K562 (cell line): Measurements from ENCODE around the gene FLT1. TPM values are rescaled to one million over a fixed set of nuclear protein-coding genes. Genes with fewer than 3 reads are reported as not detected.

Source experiments
- ATAC-seq: fragments of 200-7000 bp; cut with Tn5 transposase; 3 replicates; pipeline ENCODE4 v1.9.1; 2020; ENCODE audit warnings: moderate library complexity
- BruUV-seq: library from RNA; stranded (reverse); fragments of 400-500 nt; replicated peaks from 2 replicates; lab custom pipeline; 2021; lab: Mats Ljungman, UMichigan
- CTCF ChIA-PET: fragments of 300-600 bp; formaldehyde crosslinking; extraction: SDS; loops from one replicate; lab custom pipeline; 2021; ENCODE audit warnings: low intra/inter-chr PET ratio; lab: Yijun Ruan, JAX
- POLR2A ChIA-PET: fragments of 300-600, 350-650 bp; sonication (Branson Sonifier 250); formaldehyde crosslinking; extraction: SDS; loops from one replicate; lab custom pipeline; 2021; ENCODE audit warnings: antibody characterized with exemption, inconsistent platforms; lab: Yijun Ruan, JAX
- DNase-seq, 4 experiments: peaks; one replicate each; pipeline versions ENCODE4 v3.0.0 to v3.0.0-alpha.2; 2011 to 2018; ENCODE audit warnings: low spot score in 3 of 4, mixed read lengths in 3 of 4; ENCODE audit errors: extremely low read depth in 1 of 4
- FAIRE-seq: peaks from 2 replicates; lab custom pipeline; 2011; peaks lifted over from hg19 to GRCh38; lab: Jason Lieb, UNC
- H2AFZ ChIP-seq: 2 replicates; pipeline ENCODE4 v1.6.0; 2011; ENCODE audit warnings: low read depth, low read length, control low read depth, inconsistent platforms
- H3K27ac ChIP-seq: fragments of 200-600 bp; 3 replicates; pipeline ENCODE4 v1.8.0; 2011; ENCODE audit warnings: low read depth, mild to moderate bottlenecking, control low read depth, inconsistent platforms, low read length, moderate library complexity, mixed read lengths; ENCODE audit errors: extremely low read depth
- H3K27me3 ChIP-seq, 2 experiments: fragments of 300-600 bp in 1 of 2; 2 replicates in 1 of 2; 3 replicates in 1 of 2; pipeline versions ENCODE4 v1.6.0 to v1.8.0; 2011; ENCODE audit warnings: inconsistent platforms in 2 of 2, low read length in 2 of 2, mild to moderate bottlenecking in 1 of 2, mixed read lengths in 1 of 2, moderate library complexity in 1 of 2; ENCODE audit not compliant: control insufficient read depth in 2 of 2, insufficient read depth in 2 of 2
- H3K36me3 ChIP-seq: fragments of 300-600 bp; 3 replicates; pipeline ENCODE4 v1.8.0; 2011; ENCODE audit warnings: mild to moderate bottlenecking, low read length, inconsistent platforms; ENCODE audit not compliant: control insufficient read depth, insufficient read depth
- H3K4me1 ChIP-seq, 2 experiments: fragments of 200-600 bp in 1 of 2; replicated peaks in 1 of 2; 2 replicates in 1 of 2; 3 replicates in 1 of 2; pipeline versions ENCODE4 v1.5.1 to v1.8.0; 2011; ENCODE audit warnings: inconsistent platforms in 2 of 2, low read length in 2 of 2, mild to moderate bottlenecking in 1 of 2, mixed read lengths in 1 of 2, moderate library complexity in 1 of 2; ENCODE audit not compliant: control insufficient read depth in 2 of 2, insufficient read depth in 2 of 2
- H3K4me2 ChIP-seq: 2 replicates; pipeline ENCODE4 v1.6.1; 2011; ENCODE audit warnings: low read length, control low read depth, inconsistent platforms, mixed read lengths; ENCODE audit not compliant: insufficient read depth
- H3K4me3 ChIP-seq: fragments of 200-600 bp; sonication (generic), shearing (Covaris generic); 2 replicates; pipeline ENCODE4 v1.5.1; 2016; ENCODE audit warnings: control low read depth, inconsistent platforms
- H3K79me2 ChIP-seq: fragments of 200-600 bp; 3 replicates; pipeline ENCODE4 v1.8.0; 2011; ENCODE audit warnings: low read length, inconsistent platforms; ENCODE audit not compliant: control insufficient read depth, insufficient read depth
- H3K9ac ChIP-seq, 2 experiments: 2 replicates each; pipeline versions ENCODE4 v1.6.0 to v1.6.1; 2011; ENCODE audit warnings: low read depth in 2 of 2, low read length in 2 of 2, control low read depth in 1 of 2, inconsistent platforms in 1 of 2, mild to moderate bottlenecking in 1 of 2, mixed read lengths in 1 of 2; ENCODE audit not compliant: insufficient read depth in 1 of 2
- H3K9me1 ChIP-seq: one replicate; pipeline ENCODE4 v1.6.0; 2011; ENCODE audit warnings: inconsistent platforms, mild to moderate bottlenecking, low read length, moderate library complexity; ENCODE audit not compliant: control insufficient read depth, insufficient read depth
- H3K9me3 ChIP-seq: replicated peaks from 2 replicates; pipeline ENCODE4 v1.5.1; 2011; ENCODE audit warnings: low read depth, low read length, inconsistent platforms; ENCODE audit not compliant: control insufficient read depth, insufficient read depth
- H4K20me1 ChIP-seq: replicated peaks from 2 replicates; pipeline ENCODE4 v1.6.1; 2011; ENCODE audit warnings: low read length, inconsistent platforms, mixed read lengths; ENCODE audit not compliant: control insufficient read depth, insufficient read depth
- CBX1 ChIP-seq: sonication (generic); IDR thresholded peaks from 2 replicates; pipeline ENCODE4 v1.6.1; 2016; ENCODE audit warnings: antibody characterized with exemption, low read depth, mild to moderate bottlenecking
- CREB1 ChIP-seq, 2 experiments: sonication (generic) in 1 of 2; formaldehyde crosslinking in 1 of 2; IDR thresholded peaks; 2 replicates each; pipeline versions ENCODE4 v1.6.1 to v1.8.0; 2012 to 2022; ENCODE audit warnings: inconsistent platforms in 1 of 2, mild to moderate bottlenecking in 1 of 2, missing genetic modification reagents in 1 of 2, moderate library complexity in 1 of 2
- CREBBP ChIP-seq: IDR thresholded peaks from one replicate; pipeline ENCODE4 v1.6.1; 2012; ENCODE audit warnings: low read depth, mild to moderate bottlenecking, control low read depth, inconsistent platforms, low read length
- DIDO1 ChIP-seq: fragments of 450-650 bp; IDR thresholded peaks from 2 replicates; pipeline ENCODE4 v1.6.1; 2016; ENCODE audit warnings: low read depth, missing biosample characterization, missing genetic modification characterization
- POU5F1 ChIP-seq: fragments of 150-350 bp; IDR thresholded peaks from 2 replicates; pipeline ENCODE4 v1.6.1; 2014; ENCODE audit warnings: borderline replicate concordance, low read length, low read depth, mild to moderate bottlenecking; ENCODE audit not compliant: partially characterized antibody
- SP1 ChIP-seq: sonication (generic); formaldehyde crosslinking; IDR thresholded peaks from 2 replicates; pipeline ENCODE4 v1.8.1; 2022; ENCODE audit warnings: mild to moderate bottlenecking, missing genetic modification reagents
- TEAD4 ChIP-seq, 2 experiments: sonication (generic) in 1 of 2; formaldehyde crosslinking in 1 of 2; IDR thresholded peaks; 2 replicates each; pipeline versions ENCODE4 v1.6.1 to v1.8.0; 2012 to 2022; ENCODE audit warnings: borderline replicate concordance in 1 of 2, inconsistent platforms in 1 of 2, low read length in 1 of 2, mild to moderate bottlenecking in 1 of 2, missing genetic modification reagents in 1 of 2
- ZNF263 ChIP-seq: sonication (generic); formaldehyde crosslinking; IDR thresholded peaks from 2 replicates; pipeline ENCODE4 v1.8.0; 2022; ENCODE audit warnings: mild to moderate bottlenecking, missing genetic modification reagents, borderline replicate concordance
- ZNF277 ChIP-seq: fragments of 250-450 bp; sonication (Bioruptor Pico); IDR thresholded peaks from 2 replicates; pipeline ENCODE4 v1.8.0; 2022; ENCODE audit warnings: inconsistent platforms, mild to moderate bottlenecking, moderate library complexity, borderline replicate concordance
- ZNF512 ChIP-seq: IDR thresholded peaks from 2 replicates; pipeline ENCODE4 v1.6.1; 2016; ENCODE audit warnings: missing genetic modification characterization, missing compliant biosample characterization
- ZNF707 ChIP-seq: fragments of 250-450 bp; sonication (Bioruptor Pico); conservative IDR thresholded peaks from 2 replicates; pipeline ENCODE4 v1.8.0; 2022; ENCODE audit warnings: inconsistent platforms, mild to moderate bottlenecking, moderate library complexity
- WGBS: fragments of 100-300 bp; shearing (Covaris generic); methylation state at CpG from one replicate; pipeline ENCODE4 v1.1.6; 2016; ENCODE audit warnings: low coverage, mixed read lengths; ENCODE audit not compliant: insufficient coverage; ENCODE audit errors: missing lambda C conversion rate; 5-methylcytosine and 5-hydroxymethylcytosine counted together
- in situ Hi-C: fragments of 300-500 bp; cut with MboI; formaldehyde crosslinking; loops from 4 replicates; pipeline ENCODE4 v1.15.0; 2018; ENCODE audit warnings: inconsistent platforms, mixed read lengths
- intact Hi-C: fragments of 100-400 bp; cut with micrococcal nuclease; formaldehyde crosslinking; loops from 2 replicates; pipeline ENCODE4 v1.14.2; 2022
- polyA plus RNA-seq, 8 experiments: library from polyadenylated mRNA; depleted of rRNA in 4 of 8; stranded (reverse) in 5 of 8; unstranded in 3 of 8; fragments of >200 nt; fragmentation: Nextera tagmentation in 2 of 8; fragmentation: Illumina TruSeq in 1 of 8; extraction: Ambion mirVana in 2 of 8; extraction: Trizol in 1 of 8; gene quantifications; 2 replicates each; pipeline versions ENCODE4 v1.2.1 to v1.2.3, GENCODE V29; 2011 to 2014; ENCODE audit warnings: inconsistent platforms in 1 of 8, missing spikeins in 1 of 8
- total RNA-seq, 7 experiments: library from RNA; depleted of rRNA in 6 of 7; stranded (reverse); fragments of >200 nt in 6 of 7; fragmentation: Illumina TruSeq in 2 of 7; extraction: Trizol in 2 of 7; gene quantifications; 2 replicates each; pipeline versions ENCODE4 v1.2.1 to v1.2.3, GENCODE V29; 2011 to 2021; ENCODE audit warnings: low replicate concordance in 1 of 7

Gene FLT1
- total and polyA plus RNA-seq, 9 of the 15 experiments (the other 6 are each of a cell fraction or from before 2014, with no cell fraction given): 0.01 to 2.0 (median 0.22) TPM

GRCh38 chr13:28387740-28388501 is 107.0 kb downstream of the FLT1 start:
- H3K4me3 ChIP-seq: no peak overlapping the region
- DNase-seq (no peak), FAIRE-seq (no peak), ATAC-seq (no peak)
- POLR2A ChIA-PET: interaction anchor here (0.9 kb wide), 1 partner anchor 9 kb away, joined by 3 read pairs; no protein-coding TSS in a partner anchor
- WGBS: 48% methylated on average over 4 of the region's 4 CpGs
- intact Hi-C loops: no loop called here
- in situ Hi-C loops: no loop called here
- no peak overlapping the region for H3K4me2 ChIP-seq
- H3K27me3 ChIP-seq: no peaks in the 10 kb centered on the region
- no peaks in the 10 kb centered on the region for H3K9me1 ChIP-seq
- CTCF ChIA-PET: no interaction called here
- H4K20me1 ChIP-seq: no peaks in the 10 kb centered on the region
- no peaks in the 10 kb centered on the region for H3K36me3 ChIP-seq
- peaks cover 0 to 7% of the 10 kb centered on the region in 2 experiments; a peak in 2 of 5 replicates for H3K4me1 ChIP-seq
- no peaks in the 10 kb centered on the region for H3K9me3 ChIP-seq
- no peak overlapping the region for H3K27ac ChIP-seq
- no peak overlapping the region for H3K9ac ChIP-seq
- no TSS peak for BruUV-seq
- H2AFZ ChIP-seq: peak overlapping the region; percentile 37
- no peaks in the 10 kb centered on the region for H3K79me2 ChIP-seq
- TF ChIP-seq SP1 (CRISPR knock-in tag) (no peak), DIDO1 (tag) (no peak), CREBBP (no peak), POU5F1 (no peak), ZNF263 (CRISPR knock-in tag) (no peak), ZNF277 (CRISPR knock-in tag) (no peak), CREB1 (IDR thresholded peaks at IDR 0.05) (no peak), CREB1 (CRISPR knock-in tag; IDR thresholded peaks at IDR 0.05) (no peak), ZNF707 (CRISPR knock-in tag) (no peak), TEAD4 (IDR thresholded peaks at IDR 0.05; ENCODE audit: low read length) (no peak), TEAD4 (CRISPR knock-in tag; IDR thresholded peaks at IDR 0.05; ENCODE audit: borderline replicate concordance) (no peak), ZNF512 (tag) (no peak), CBX1 (no peak)
